ENCODE data around the gene CAMK2N2.

CAMK2N2 gene

GRCh38 chr3:184262764-184263179 is 1.4 kb upstream of the CAMK2N2 start:
- peak in 1 of 2 experiments; percentile 25 for DNase-seq (ENCODE audit: low read depth in 1 of 2, low spot score in 1 of 2)
- peaks cover 23% of the 10 kb centered on the region for H3K27me3 ChIP-seq (ENCODE audit: insufficient read depth, poor library complexity, severe bottlenecking)
- no peak overlapping the region for H3K4me3 ChIP-seq (replicated peaks; ENCODE audit: insufficient read depth, low read length)
- H3K27ac ChIP-seq (replicated peaks), result no peak overlapping the region
- no peak for TF ChIP-seq POLR2AphosphoS5 (IDR thresholded peaks at IDR 0.05; ENCODE audit: low read depth)
- no peak for TF ChIP-seq REST (IDR thresholded peaks at IDR 0.05; ENCODE audit: insufficient replicate concordance, low read depth)
- TF ChIP-seq GABPA (IDR thresholded peaks at IDR 0.05; ENCODE audit: low read depth), result no peak
- no peak for TF ChIP-seq CTCF (IDR thresholded peaks at IDR 0.05; ENCODE audit: insufficient read depth, low read length)
- TF ChIP-seq SPI1 (IDR thresholded peaks at IDR 0.05; ENCODE audit: borderline replicate concordance, low read depth), result no peak

GRCh38 chr3:184261854-184262763 is 756 bp upstream of the CAMK2N2 start:
- peak overlapping the region; percentile 50 for H3K4me3 ChIP-seq (replicated peaks; ENCODE audit: insufficient read depth, low read length)
- DNase-seq (ENCODE audit: low read depth in 1 of 2, low spot score in 1 of 2), result peak in 1 of 2 experiments; percentile 13
- peaks cover 23% of the 10 kb centered on the region for H3K27me3 ChIP-seq (ENCODE audit: insufficient read depth, poor library complexity, severe bottlenecking)
- no peak for TF ChIP-seq POLR2AphosphoS5 (IDR thresholded peaks at IDR 0.05; ENCODE audit: low read depth)
- no peak for TF ChIP-seq REST (IDR thresholded peaks at IDR 0.05; ENCODE audit: insufficient replicate concordance, low read depth)
- no peak for TF ChIP-seq SPI1 (IDR thresholded peaks at IDR 0.05; ENCODE audit: borderline replicate concordance, low read depth)
- TF ChIP-seq GABPA (IDR thresholded peaks at IDR 0.05; ENCODE audit: low read depth), result no peak
- TF ChIP-seq CTCF (IDR thresholded peaks at IDR 0.05; ENCODE audit: insufficient read depth, low read length), result no peak
- no peak overlapping the region for H3K27ac ChIP-seq (replicated peaks)

- TF ChIP-seq SPI1 (IDR thresholded peaks at IDR 0.05; ENCODE audit: borderline replicate concordance, low read depth) (no peak), POLR2AphosphoS5 (IDR thresholded peaks at IDR 0.05; ENCODE audit: low read depth) (no peak), CTCF (IDR thresholded peaks at IDR 0.05; ENCODE audit: insufficient read depth, low read length) (no peak), GABPA (IDR thresholded peaks at IDR 0.05; ENCODE audit: low read depth) (no peak), REST (IDR thresholded peaks at IDR 0.05; ENCODE audit: insufficient replicate concordance, low read depth) (no peak)
- Histone ChIP-seq H3K27me3 (ENCODE audit: insufficient read depth, poor library complexity, severe bottlenecking) (peaks cover 23% of the 10 kb centered on the region), H3K27ac (replicated peaks) (no peak overlapping the region), H3K4me3 (replicated peaks; ENCODE audit: insufficient read depth, low read length) (peak overlapping the region; percentile 50)
- DNase-seq (ENCODE audit: low read depth in 1 of 2, low spot score in 1 of 2), result no peak
These were observed 556 bp downstream of the CAMK2N2 start for GRCh38 chr3:184260724-184261269.

Data from HL-60 (cell line).